Spleen (tissue), 11 donors: ENCODE results near the gene NLRC4. TPM values are rescaled to one million over a fixed set of nuclear protein-coding genes. Genes with fewer than 3 reads are reported as not detected.
"Not testable (repeated sequence)": the region's sequence is repeated elsewhere in the genome, so short reads cannot be mapped to it uniquely, and the experiment has no call there.

Source experiments
- DNase-seq: peaks from one replicate; pipeline ENCODE4 v3.0.0-alpha.2; 2020
- H3K27ac ChIP-seq, 8 donors: fragments of 200-600 bp; sonication (generic) in 7 of 8; 1 replicate in 4 of 8; 2 replicates in 4 of 8; pipeline versions ENCODE4 v1.5.0 to v1.8.0; 2016 to 2021; ENCODE audit warnings: inconsistent platforms in 4 of 8, mild to moderate bottlenecking in 4 of 8, moderate library complexity in 1 of 8
- H3K27me3 ChIP-seq, 7 donors: fragments of 200-600 bp; sonication (generic) in 6 of 7; replicated peaks in 1 of 7; 1 replicate in 4 of 7; 2 replicates in 3 of 7; pipeline versions ENCODE4 v1.5.0 to v1.8.0; 2016 to 2021; ENCODE audit warnings: inconsistent platforms in 3 of 7, mild to moderate bottlenecking in 1 of 7
- H3K36me3 ChIP-seq, 6 donors: fragments of 200-600 bp; sonication (generic) in 5 of 6; 1 replicate in 4 of 6; 2 replicates in 2 of 6; pipeline versions ENCODE4 v1.5.0 to v1.8.0; 2016 to 2021; ENCODE audit warnings: inconsistent platforms in 2 of 6
- H3K4me1 ChIP-seq, 6 donors: fragments of 200-600 bp; sonication (generic) in 5 of 6; 1 replicate in 3 of 6; 2 replicates in 3 of 6; pipeline versions ENCODE4 v1.5.0 to v1.8.0; 2016 to 2021; ENCODE audit warnings: inconsistent platforms in 3 of 6
- H3K4me3 ChIP-seq, 8 donors: fragments of 200-600 bp; sonication (generic) in 7 of 8; 1 replicate in 4 of 8; 2 replicates in 4 of 8; pipeline versions ENCODE4 v1.5.0 to v1.8.0; 2016 to 2021; ENCODE audit warnings: inconsistent platforms in 4 of 8, mild to moderate bottlenecking in 4 of 8, moderate library complexity in 2 of 8
- H3K9me3 ChIP-seq, 8 donors: fragments of 200-600 bp; sonication (generic) in 7 of 8; 1 replicate in 4 of 8; 2 replicates in 4 of 8; pipeline versions ENCODE4 v1.5.0 to v1.8.0; 2016 to 2021; ENCODE audit warnings: inconsistent platforms in 4 of 8
- CTCF ChIP-seq, 11 experiments: fragments of 200-600 bp in 7 of 11; fragments of 450-650 bp in 4 of 11; sonication (generic) in 4 of 11; IDR thresholded peaks in 8 of 11; conservative IDR thresholded peaks in 3 of 11; 1 replicate in 7 of 11; 2 replicates in 4 of 11; pipeline versions ENCODE4 v1.4.0 to v1.8.0; 2016 to 2021; ENCODE audit warnings: antibody characterized with exemption in 11 of 11, inconsistent platforms in 4 of 11, mild to moderate bottlenecking in 1 of 11
- POLR2A ChIP-seq, 3 donors: fragments of 450-650 bp; IDR thresholded peaks; one replicate each; pipeline ENCODE4 v1.5.1; 2017; ENCODE audit warnings: antibody characterized with exemption in 3 of 3, mild to moderate bottlenecking in 1 of 3
- POLR2AphosphoS5 ChIP-seq, 3 donors: sonication (generic); formaldehyde crosslinking; IDR thresholded peaks; one replicate each; pipeline ENCODE4 v1.5.1; 2017; ENCODE audit warnings: antibody characterized with exemption in 3 of 3
- WGBS, 5 donors: extraction: QIAGEN DNeasy Blood & Tissue Kit in 3 of 5; methylation state at CpG; one replicate each; pipeline versions ENCODE4 v1.1.5 to v1.1.7; 2013 to 2018; 5-methylcytosine and 5-hydroxymethylcytosine counted together
- intact Hi-C: fragments of 100-400 bp; cut with DNase I; formaldehyde crosslinking; loops from one replicate; pipeline ENCODE4 v1.15.0; 2023; ENCODE audit warnings: low total_unique reads
- polyA plus RNA-seq, 3 donors: library from polyadenylated mRNA; stranded (reverse); fragments of 200-250 nt; gene quantifications; one replicate each; pipeline ENCODE4 v1.2.1, GENCODE V29; 2013
- total RNA-seq, 7 donors: library from RNA; depleted of rRNA in 3 of 7; stranded (reverse); fragments of >200 nt in 3 of 7; fragmentation: NEBNext Ultra II Directional in 4 of 7; extraction: Animal tissue kit (Norgen Biotek cat#: 25700) in 4 of 7; gene quantifications; one replicate each; pipeline versions ENCODE4 v1.1.0 to v1.2.1, GENCODE V29; 2016 to 2021
- donor health status: healthy with polysubstance abuse.
- donor health status: DM: no; HTN: no; CAD: no; lungs with moderate emphysema.
- donor health status: DM: no; HTN: no; CAD: no.
- donor health status: Bipolar disorder and iron deficiency.
- donor health status: healthy.
- donor health status: DM: no; HTN: no; CAD: no.
- donor health status: DM: yes; HTN: yes; CAD: no.

NLRC4 gene
- total and polyA plus RNA-seq, 10 donors: 4.2 to 42.7 (median 18.9) TPM

- Histone ChIP-seq H3K4me1 (no peaks in the 10 kb centered on the region), H3K27me3 (no peaks in the 10 kb centered on the region), H3K27ac (no peak overlapping the region), H3K36me3 (peaks cover 0 to 98% (median 26%) of the 10 kb centered on the region in 6 donors), H3K9me3 (no peaks in the 10 kb centered on the region), H3K4me3 (no peak overlapping the region)
- intact Hi-C loops: no loop called here
- WGBS, 5 donors: 87 to 93% (median 88%) methylated on average over 7 of the region's 7 CpGs
- no peak for DNase-seq
- no peak for TF ChIP-seq POLR2AphosphoS5 (IDR thresholded peaks at IDR 0.05)
- TF ChIP-seq POLR2A (IDR thresholded peaks at IDR 0.05): no peak
- no peak for TF ChIP-seq CTCF (IDR thresholded peaks at IDR 0.05 in 8 of 11, conservative IDR thresholded peaks at IDR 0.05 in 3 of 11)
Observed at GRCh38 chr2:32210767-32211408, 53.8 kb downstream of the NLRC4 start.

GRCh38 chr2:32203428-32203827 is 61.3 kb downstream of the NLRC4 start:
- H3K9me3 ChIP-seq, H3K4me1 ChIP-seq, DNase-seq, H3K27ac ChIP-seq, intact Hi-C loops, H3K4me3 ChIP-seq, H3K27me3 ChIP-seq: not testable (repeated sequence)
- 88 to 94% (median 93%) methylated on average over 3 of the region's 3 CpGs for WGBS, 5 donors
- peaks cover under 1 to 95% (median 41%) of the 10 kb centered on the region in 6 donors for H3K36me3 ChIP-seq

GRCh38 chr2:32200814-32201213 is 63.9 kb downstream of the NLRC4 start:
- intact Hi-C loops: no loop called here
- DNase-seq: no peak
- Histone ChIP-seq H3K27ac (no peak overlapping the region), H3K36me3 (peaks cover 2 to 96% (median 50%) of the 10 kb centered on the region in 6 donors), H3K4me3 (no peak overlapping the region), H3K4me1 (no peaks in the 10 kb centered on the region), H3K9me3 (no peaks in the 10 kb centered on the region), H3K27me3 (no peaks in the 10 kb centered on the region)
- TF ChIP-seq POLR2AphosphoS5 (IDR thresholded peaks at IDR 0.05): no peak
- TF ChIP-seq CTCF (IDR thresholded peaks at IDR 0.05 in 8 of 11, conservative IDR thresholded peaks at IDR 0.05 in 3 of 11): no peak
- no peak for TF ChIP-seq POLR2A (IDR thresholded peaks at IDR 0.05)
- 87 to 97% (median 93%) methylated on average over 1 of the region's 1 CpG for WGBS, 5 donors

- no peak overlapping the region for H3K27ac ChIP-seq
- peaks cover 0 to 86% (median 19%) of the 10 kb centered on the region in 6 donors for H3K36me3 ChIP-seq
- H3K4me3 ChIP-seq: no peak overlapping the region
- DNase-seq: no peak
- H3K9me3 ChIP-seq: no peaks in the 10 kb centered on the region
- no peaks in the 10 kb centered on the region for H3K27me3 ChIP-seq
- H3K4me1 ChIP-seq: peaks cover 0 to 10% (median 0%) of the 10 kb centered on the region in 6 donors
- 66 to 80% (median 71%) methylated on average over 1 of the region's 1 CpG for WGBS, 5 donors
- TF ChIP-seq POLR2AphosphoS5 (IDR thresholded peaks at IDR 0.05) (no peak), CTCF (IDR thresholded peaks at IDR 0.05 in 8 of 11, conservative IDR thresholded peaks at IDR 0.05 in 3 of 11) (no peak), POLR2A (IDR thresholded peaks at IDR 0.05) (no peak)
- intact Hi-C loops: no loop called here
Observed at GRCh38 chr2:32192418-32192817, 72.3 kb downstream of the NLRC4 start.
